Measurements from ENCODE around the gene C9orf50.

GRCh38 chr9:129643706-129644105 lies 22.8 kb upstream of the C9orf50 start:
- TF ChIP-seq TARDBP (IDR thresholded peaks at IDR 0.05) (no peak), SUZ12 (IDR thresholded peaks at IDR 0.05) (no peak), FOXA1 (IDR thresholded peaks at IDR 0.05) (no peak), FOXM1 (IDR thresholded peaks at IDR 0.05; ENCODE audit: borderline replicate concordance) (no peak), ELF4 (IDR thresholded peaks at IDR 0.05) (no peak), BHLHE40 (IDR thresholded peaks at IDR 0.05; ENCODE audit: borderline replicate concordance) (no peak), SP1 (IDR thresholded peaks at IDR 0.05) (no peak), ARNT (IDR thresholded peaks at IDR 0.05) (no peak), NFRKB (IDR thresholded peaks at IDR 0.05) (no peak), FOXK2 (IDR thresholded peaks at IDR 0.05) (no peak)
